Osteoblast (primary cell): ENCODE measurements around the gene GALNT6. TPM values are rescaled to one million over a fixed set of nuclear protein-coding genes. Genes with fewer than 3 reads are reported as not detected.

Experiments
- DNase-seq: peaks from one replicate; pipeline ENCODE4 v3.0.0; 2011; ENCODE audit warnings: low spot score, mixed read lengths; ENCODE audit not compliant: insufficient read length; ENCODE audit errors: missing footprints
- H2AFZ ChIP-seq: 2 replicates; pipeline ENCODE4 v1.6.0; 2011; ENCODE audit warnings: mild to moderate bottlenecking, low read length
- H3K27ac ChIP-seq: 2 replicates; pipeline ENCODE4 v1.5.1; 2011; ENCODE audit warnings: mild to moderate bottlenecking, low read depth, low read length, moderate library complexity
- H3K27me3 ChIP-seq: 2 replicates; pipeline ENCODE4 v1.6.0; 2012; ENCODE audit warnings: mild to moderate bottlenecking, control low read depth, inconsistent platforms, low read length, moderate library complexity; ENCODE audit not compliant: insufficient read depth
- H3K36me3 ChIP-seq: 2 replicates; pipeline ENCODE4 v1.5.1; 2011; ENCODE audit warnings: mild to moderate bottlenecking, low read length, control low read depth, moderate library complexity; ENCODE audit not compliant: insufficient read depth
- H3K4me1 ChIP-seq: 2 replicates; pipeline ENCODE4 v1.5.1; 2011; ENCODE audit warnings: mild to moderate bottlenecking, low read length, control low read depth, moderate library complexity; ENCODE audit not compliant: insufficient read depth
- H3K4me2 ChIP-seq: 2 replicates; pipeline ENCODE4 v1.6.0; 2011; ENCODE audit warnings: mild to moderate bottlenecking, low read length; ENCODE audit not compliant: insufficient read depth
- H3K4me3 ChIP-seq: fragments of 200-600 bp; sonication (generic); 3 replicates; pipeline ENCODE4 v1.5.1; 2012; ENCODE audit warnings: mild to moderate bottlenecking, low read length, inconsistent platforms; ENCODE audit not compliant: insufficient read depth
- H3K79me2 ChIP-seq: 2 replicates; pipeline ENCODE4 v1.6.0; 2012; ENCODE audit warnings: mild to moderate bottlenecking, low read length, control low read depth, inconsistent platforms; ENCODE audit not compliant: insufficient read depth
- H3K9me3 ChIP-seq: 2 replicates; pipeline ENCODE4 v1.5.1; 2011; ENCODE audit warnings: low read depth, low read length, control low read depth
- H4K20me1 ChIP-seq: 2 replicates; pipeline ENCODE4 v1.6.0; 2012; ENCODE audit warnings: mild to moderate bottlenecking, low read length, control low read depth; ENCODE audit not compliant: insufficient read depth
- total RNA-seq: library from RNA; depleted of rRNA; stranded (reverse); fragments of >200 nt; gene quantifications from 2 replicates; pipeline ENCODE4 v1.2.3, GENCODE V29; 2012
- TF ChIP-seq, protein P1 (sequence below): IDR thresholded peaks from 2 replicates; pipeline ENCODE4 v1.5.1; 2011; ENCODE audit warnings: mild to moderate bottlenecking, low read depth, low read length, moderate library complexity; ENCODE audit errors: extremely low read depth

The GALNT6 gene
- total RNA-seq, 1 donor: 9.8 TPM

DNA sequence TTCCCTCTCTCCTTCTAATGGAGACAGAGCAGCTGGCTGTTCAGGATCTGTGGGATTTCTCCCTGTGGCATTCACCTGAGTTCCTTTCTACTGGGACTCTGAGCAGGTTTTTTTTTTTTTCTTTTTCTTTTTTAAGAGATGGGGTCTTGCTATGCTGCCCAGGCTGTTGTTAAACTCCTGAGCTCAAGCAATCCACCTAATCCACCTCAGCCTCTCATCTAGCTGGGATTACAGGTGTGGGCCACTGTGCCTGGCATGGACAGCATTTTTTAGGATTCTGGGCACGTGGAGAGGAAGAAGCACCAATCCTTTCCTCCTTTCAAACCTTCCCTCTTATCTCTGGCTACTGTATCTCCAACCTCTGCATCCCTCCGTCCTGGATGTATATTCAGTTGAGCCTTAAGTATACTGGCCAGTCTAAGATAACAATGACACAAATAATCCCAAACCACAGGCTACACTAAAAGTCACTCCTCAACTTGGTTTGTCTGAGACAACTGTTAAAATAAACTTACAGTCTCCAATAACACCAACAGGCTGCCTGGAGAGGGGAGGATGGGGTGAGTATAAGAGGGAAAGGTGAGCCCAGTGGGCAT is 28.4 kb downstream of the GALNT6 start:
- H3K4me2 ChIP-seq: no peak overlapping the region
- H3K79me2 ChIP-seq: no peaks in the 10 kb centered on the region
- H3K27ac ChIP-seq: no peak overlapping the region
- DNase-seq: no peak
- H3K4me1 ChIP-seq: no peaks in the 10 kb centered on the region
- no peaks in the 10 kb centered on the region for H3K9me3 ChIP-seq
- no peak overlapping the region for H3K4me3 ChIP-seq
- no peaks in the 10 kb centered on the region for H3K36me3 ChIP-seq
- TF ChIP-seq, protein P1, sequence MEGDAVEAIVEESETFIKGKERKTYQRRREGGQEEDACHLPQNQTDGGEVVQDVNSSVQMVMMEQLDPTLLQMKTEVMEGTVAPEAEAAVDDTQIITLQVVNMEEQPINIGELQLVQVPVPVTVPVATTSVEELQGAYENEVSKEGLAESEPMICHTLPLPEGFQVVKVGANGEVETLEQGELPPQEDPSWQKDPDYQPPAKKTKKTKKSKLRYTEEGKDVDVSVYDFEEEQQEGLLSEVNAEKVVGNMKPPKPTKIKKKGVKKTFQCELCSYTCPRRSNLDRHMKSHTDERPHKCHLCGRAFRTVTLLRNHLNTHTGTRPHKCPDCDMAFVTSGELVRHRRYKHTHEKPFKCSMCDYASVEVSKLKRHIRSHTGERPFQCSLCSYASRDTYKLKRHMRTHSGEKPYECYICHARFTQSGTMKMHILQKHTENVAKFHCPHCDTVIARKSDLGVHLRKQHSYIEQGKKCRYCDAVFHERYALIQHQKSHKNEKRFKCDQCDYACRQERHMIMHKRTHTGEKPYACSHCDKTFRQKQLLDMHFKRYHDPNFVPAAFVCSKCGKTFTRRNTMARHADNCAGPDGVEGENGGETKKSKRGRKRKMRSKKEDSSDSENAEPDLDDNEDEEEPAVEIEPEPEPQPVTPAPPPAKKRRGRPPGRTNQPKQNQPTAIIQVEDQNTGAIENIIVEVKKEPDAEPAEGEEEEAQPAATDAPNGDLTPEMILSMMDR: no peak
- no peak overlapping the region for H2AFZ ChIP-seq
- no peaks in the 10 kb centered on the region for H4K20me1 ChIP-seq
- no peaks in the 10 kb centered on the region for H3K27me3 ChIP-seq

- H2AFZ ChIP-seq: no peak overlapping the region
- H3K4me3 ChIP-seq: no peak overlapping the region
- TF ChIP-seq, protein P1: no peak
- H3K36me3 ChIP-seq: no peaks in the 10 kb centered on the region
- H4K20me1 ChIP-seq: no peaks in the 10 kb centered on the region
- H3K27me3 ChIP-seq: no peaks in the 10 kb centered on the region
- H3K79me2 ChIP-seq: no peaks in the 10 kb centered on the region
- DNase-seq: no peak
- H3K4me1 ChIP-seq: no peaks in the 10 kb centered on the region
- H3K9me3 ChIP-seq: no peaks in the 10 kb centered on the region
- H3K27ac ChIP-seq: no peak overlapping the region
- H3K4me2 ChIP-seq: no peak overlapping the region
Measured at GRCh38 chr12:51362307-51362706, 28.9 kb downstream of the GALNT6 start.

DNA sequence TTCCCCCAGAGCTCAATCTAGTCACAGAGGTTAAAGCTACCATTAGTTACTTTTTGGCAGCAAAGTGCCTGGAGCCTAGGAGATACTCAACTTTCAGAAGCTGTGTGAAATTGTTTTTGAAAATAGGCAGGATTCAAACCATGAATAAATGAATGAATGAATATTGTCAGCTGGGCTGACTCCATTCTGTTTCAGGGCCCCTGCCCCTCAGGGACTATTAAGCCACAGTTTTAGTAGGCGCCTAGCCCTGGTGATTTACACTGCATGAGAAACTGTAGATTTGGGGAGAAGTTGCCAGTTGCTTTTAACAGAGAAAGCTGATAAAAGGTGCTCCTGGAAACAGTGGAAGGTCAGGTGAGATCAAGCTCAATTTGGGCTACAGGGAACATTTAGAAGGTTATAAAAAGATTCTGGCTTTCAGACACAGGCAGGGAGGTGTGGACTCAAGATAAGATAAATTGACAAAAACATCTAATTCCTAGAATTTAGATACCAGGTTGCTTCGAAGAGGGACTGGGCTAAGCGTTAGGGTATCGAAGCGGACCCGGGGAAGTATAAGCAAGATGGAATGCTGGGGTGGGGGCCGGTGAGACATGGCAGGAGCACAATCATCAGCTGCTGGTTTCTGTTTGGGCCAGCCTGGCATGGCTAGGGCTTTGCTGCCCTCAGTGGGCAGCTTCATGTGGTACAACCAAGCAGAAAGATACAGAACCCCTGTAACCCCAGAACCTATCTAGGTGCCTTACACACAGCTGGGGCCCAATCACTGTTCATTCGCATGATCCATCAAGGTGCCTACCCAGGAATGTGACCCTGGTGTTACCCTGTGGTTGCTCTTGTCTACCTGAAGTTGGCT is 29.8 kb downstream of the GALNT6 start:
- H3K4me3 ChIP-seq: no peak overlapping the region
- H3K4me2 ChIP-seq: no peak overlapping the region
- DNase-seq: no peak
- H3K27me3 ChIP-seq: no peaks in the 10 kb centered on the region
- TF ChIP-seq, protein P1: peak; percentile 12
- H3K79me2 ChIP-seq: no peaks in the 10 kb centered on the region
- no peaks in the 10 kb centered on the region for H3K9me3 ChIP-seq
- no peak overlapping the region for H2AFZ ChIP-seq
- no peaks in the 10 kb centered on the region for H3K4me1 ChIP-seq
- H3K27ac ChIP-seq: no peak overlapping the region
- no peaks in the 10 kb centered on the region for H4K20me1 ChIP-seq
- no peaks in the 10 kb centered on the region for H3K36me3 ChIP-seq

GRCh38 chr12:51360315-51360714 is 30.9 kb downstream of the GALNT6 start:
- Histone ChIP-seq H3K4me1 (no peaks in the 10 kb centered on the region), H4K20me1 (no peaks in the 10 kb centered on the region), H3K4me3 (no peak overlapping the region), H3K27me3 (no peaks in the 10 kb centered on the region), H2AFZ (no peak overlapping the region), H3K27ac (no peak overlapping the region), H3K4me2 (no peak overlapping the region), H3K79me2 (no peaks in the 10 kb centered on the region), H3K36me3 (no peaks in the 10 kb centered on the region), H3K9me3 (no peaks in the 10 kb centered on the region)
- peak; percentile 65 for DNase-seq
- TF ChIP-seq, protein P1: no peak
